Sigmoid colon (tissue), 4 donors: ENCODE results near the gene B4GALT3.

Source experiments
- EP300 ChIP-seq, 4 donors: sonication (generic); formaldehyde crosslinking; IDR thresholded peaks; one replicate each; pipeline ENCODE4 v1.6.1; 2017; ENCODE audit warnings: antibody characterized with exemption in 4 of 4
- POLR2A ChIP-seq, 2 donors: fragments of 450-650 bp; IDR thresholded peaks; one replicate each; pipeline ENCODE4 v1.6.1; 2016; ENCODE audit warnings: antibody characterized with exemption in 2 of 2, mild to moderate bottlenecking in 2 of 2, moderate library complexity in 2 of 2
- TF ChIP-seq, protein P1 (sequence below), 4 experiments: fragments of 450-650 bp in 3 of 4; fragments of 200-600 bp in 1 of 4; IDR thresholded peaks; one replicate each; pipeline ENCODE4 v1.5.1; 2016 to 2019; ENCODE audit warnings: antibody characterized with exemption in 4 of 4, mild to moderate bottlenecking in 3 of 4, moderate library complexity in 2 of 4

- TF ChIP-seq, protein P1, sequence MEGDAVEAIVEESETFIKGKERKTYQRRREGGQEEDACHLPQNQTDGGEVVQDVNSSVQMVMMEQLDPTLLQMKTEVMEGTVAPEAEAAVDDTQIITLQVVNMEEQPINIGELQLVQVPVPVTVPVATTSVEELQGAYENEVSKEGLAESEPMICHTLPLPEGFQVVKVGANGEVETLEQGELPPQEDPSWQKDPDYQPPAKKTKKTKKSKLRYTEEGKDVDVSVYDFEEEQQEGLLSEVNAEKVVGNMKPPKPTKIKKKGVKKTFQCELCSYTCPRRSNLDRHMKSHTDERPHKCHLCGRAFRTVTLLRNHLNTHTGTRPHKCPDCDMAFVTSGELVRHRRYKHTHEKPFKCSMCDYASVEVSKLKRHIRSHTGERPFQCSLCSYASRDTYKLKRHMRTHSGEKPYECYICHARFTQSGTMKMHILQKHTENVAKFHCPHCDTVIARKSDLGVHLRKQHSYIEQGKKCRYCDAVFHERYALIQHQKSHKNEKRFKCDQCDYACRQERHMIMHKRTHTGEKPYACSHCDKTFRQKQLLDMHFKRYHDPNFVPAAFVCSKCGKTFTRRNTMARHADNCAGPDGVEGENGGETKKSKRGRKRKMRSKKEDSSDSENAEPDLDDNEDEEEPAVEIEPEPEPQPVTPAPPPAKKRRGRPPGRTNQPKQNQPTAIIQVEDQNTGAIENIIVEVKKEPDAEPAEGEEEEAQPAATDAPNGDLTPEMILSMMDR (IDR thresholded peaks at IDR 0.05) = no peak
- no peak for TF ChIP-seq POLR2A (IDR thresholded peaks at IDR 0.05)
- TF ChIP-seq EP300 (IDR thresholded peaks at IDR 0.05) = no peak
Measured at GRCh38 chr1:161175771-161176453, 1.4 kb downstream of the B4GALT3 start.
